NCI-H2196 treated with DMSO at 0.1 percent for 48 hours (cell line): ENCODE measurements around the gene BEND7.

Experiments
- DNase-seq: peaks from one replicate; lab custom pipeline; 2025; ENCODE audit not compliant: unreplicated experiment; lab: John Stamatoyannopoulos, UW

BEND7 gene

DNA sequence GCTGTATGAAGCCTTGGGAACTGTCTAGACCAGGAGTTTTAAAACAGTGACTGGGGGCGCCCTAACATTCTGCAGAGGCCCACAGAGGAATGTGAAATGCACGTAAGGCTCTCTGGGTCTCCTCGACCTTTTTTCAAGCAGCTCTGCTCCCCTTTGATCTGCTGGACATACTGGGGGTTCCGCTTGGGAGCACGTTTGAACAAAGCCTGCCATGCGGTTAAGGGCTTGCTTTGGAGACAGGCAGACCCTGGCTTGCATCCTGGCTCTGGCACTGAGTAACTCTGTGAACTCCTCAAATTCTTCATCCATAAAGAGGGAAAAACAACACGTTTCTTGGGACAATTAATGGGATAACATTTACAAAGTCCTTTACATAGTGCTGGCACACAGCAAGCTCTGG, 7.8 kb downstream of the BEND7 start:
- DNase-seq = no peak

DNA sequence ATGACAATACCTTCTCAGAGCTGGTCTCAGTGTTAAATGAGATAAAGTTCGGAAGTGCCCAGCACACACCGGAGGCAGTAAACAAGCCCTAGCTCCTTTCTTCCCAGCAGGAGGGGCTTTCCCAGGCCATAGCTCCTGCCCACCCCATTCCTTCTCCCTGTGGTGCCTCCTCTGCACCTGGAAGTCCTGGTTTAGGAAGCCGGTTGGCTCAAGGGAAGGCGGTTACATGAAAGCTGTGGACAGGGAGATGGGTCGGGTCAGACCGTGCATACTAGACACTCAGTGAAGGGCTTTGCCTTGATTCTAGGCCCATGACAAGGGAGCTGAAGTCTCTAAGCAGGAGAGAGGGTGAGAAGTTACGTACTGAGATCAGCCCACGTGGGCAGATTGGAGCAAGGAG, 8.6 kb downstream of the BEND7 start:
- no peak for DNase-seq

DNA sequence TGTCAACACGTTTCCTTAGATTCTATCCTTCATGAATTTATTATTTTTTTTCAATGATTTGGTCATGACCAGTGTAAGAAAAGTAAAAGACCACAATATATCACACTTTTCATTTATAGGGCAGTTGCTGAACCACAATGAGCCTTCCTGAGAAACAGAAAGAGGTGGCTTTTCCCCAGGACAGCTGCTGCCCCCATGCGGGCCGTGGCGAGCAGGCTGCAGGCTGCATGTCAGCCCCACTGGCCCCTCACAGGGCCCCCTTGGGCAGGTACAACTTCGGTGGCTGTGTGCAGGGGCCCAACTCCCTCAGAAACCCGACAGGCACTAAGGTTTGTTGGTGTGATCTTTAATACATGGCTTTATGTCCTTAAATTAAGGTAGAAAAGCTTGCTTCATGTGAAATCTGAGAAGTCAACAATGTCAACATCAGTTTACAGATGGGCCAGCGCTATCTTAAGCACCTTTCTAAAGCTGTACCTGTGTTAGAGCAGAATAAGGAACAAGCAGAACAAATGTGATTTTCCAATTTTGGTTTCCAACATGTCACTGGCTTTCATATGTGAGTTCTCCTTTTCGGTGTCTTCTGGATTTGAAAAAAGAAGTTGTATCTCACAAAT, 10.6 kb downstream of the BEND7 start:
- DNase-seq = no peak

DNA sequence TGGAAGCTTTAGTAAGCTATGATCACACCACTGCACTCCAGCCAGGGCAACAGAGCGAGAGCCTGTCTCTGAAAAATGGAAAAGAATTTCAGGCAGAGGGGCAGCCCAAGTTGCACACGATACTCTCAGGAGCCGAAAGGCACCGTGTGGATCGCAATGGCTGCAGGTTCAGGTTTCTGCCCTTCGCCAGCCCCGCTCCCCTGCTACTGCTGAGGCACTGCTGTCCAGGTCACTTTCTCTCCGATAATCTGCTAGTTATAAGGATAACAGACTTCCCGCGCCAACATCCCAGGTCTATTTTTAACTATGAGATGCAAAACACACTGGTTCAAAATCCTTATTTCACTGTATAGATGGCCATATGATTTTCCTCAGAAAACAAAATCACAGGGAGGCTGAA, 11.1 kb downstream of the BEND7 start:
- no peak for DNase-seq

DNA sequence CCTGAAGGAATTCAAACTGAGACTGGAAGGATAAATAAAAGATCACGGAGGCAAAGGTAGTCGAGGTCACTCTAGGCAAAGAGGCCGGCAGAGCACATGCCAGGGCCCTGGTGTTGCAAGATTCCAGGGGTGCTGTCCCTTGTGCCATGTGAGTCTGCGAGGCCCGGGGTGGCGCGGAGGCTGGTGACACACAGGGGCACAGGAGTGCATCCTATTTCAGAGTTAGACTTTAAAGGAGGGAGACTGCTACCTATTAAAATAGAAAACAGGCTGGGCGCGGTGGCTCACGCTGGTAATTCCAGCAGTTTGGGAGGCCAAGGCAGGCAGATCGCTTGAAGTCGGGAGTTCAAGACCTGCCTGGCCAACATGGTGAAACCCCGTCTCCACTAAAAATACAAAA, 12.6 kb downstream of the BEND7 start:
- DNase-seq = no peak

DNA sequence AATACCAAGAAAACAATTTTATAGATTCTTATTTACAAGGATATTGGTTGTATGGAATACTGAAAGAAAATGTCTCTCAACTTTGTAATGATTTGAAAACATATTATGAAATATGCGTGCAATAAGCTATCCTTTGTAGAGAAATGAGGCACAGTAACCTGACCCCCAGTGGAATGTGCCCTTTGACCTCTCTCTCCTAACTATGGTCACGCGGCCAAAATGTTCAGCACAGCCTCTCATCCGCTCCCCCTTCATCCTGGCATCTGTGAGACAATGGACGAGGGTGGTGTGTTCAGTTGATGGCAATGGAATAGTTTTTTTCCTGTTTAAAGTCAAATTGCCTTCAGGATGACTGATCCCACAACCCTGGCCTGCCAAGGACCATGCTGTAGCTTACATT, 13.3 kb downstream of the BEND7 start:
- no peak for DNase-seq

DNA sequence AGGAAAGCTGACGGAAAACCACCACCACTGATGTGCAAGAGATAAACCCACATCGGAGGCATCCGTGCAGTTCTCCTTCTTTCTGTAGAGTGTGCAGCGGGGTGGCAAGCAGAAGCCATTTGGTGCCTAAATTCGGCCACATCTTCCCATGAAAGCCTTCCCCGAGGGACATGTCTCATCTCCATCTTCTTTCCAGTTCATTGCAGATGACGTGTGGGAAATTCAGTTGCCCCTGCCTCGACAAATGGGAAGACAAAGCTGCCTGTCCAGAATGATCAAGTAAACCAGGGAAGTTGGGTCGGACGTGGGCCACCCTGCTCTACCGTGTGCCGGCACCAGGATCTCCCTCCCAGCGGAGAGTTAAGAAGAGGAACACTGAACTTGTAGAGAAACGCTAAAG, 14.5 kb downstream of the BEND7 start:
- no peak for DNase-seq

DNA sequence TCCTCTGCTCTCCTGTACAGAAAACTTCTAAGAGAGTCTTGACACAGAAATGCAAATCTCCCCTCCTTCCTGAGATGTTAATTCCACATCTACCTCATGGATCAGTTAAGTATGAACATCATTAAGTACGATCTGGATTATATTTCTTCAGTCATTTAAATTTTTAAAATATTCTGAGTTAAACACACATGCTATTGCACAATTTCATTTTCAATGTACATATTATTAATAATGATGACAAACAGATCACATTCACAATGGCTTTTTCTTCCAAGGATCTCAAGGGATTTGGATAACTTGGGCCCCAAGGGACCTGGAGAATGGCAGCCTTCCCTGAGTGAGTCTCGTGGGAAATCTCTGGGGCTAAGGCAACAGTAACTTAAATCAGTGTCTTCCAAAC, 16.2 kb downstream of the BEND7 start:
- DNase-seq = no peak

DNA sequence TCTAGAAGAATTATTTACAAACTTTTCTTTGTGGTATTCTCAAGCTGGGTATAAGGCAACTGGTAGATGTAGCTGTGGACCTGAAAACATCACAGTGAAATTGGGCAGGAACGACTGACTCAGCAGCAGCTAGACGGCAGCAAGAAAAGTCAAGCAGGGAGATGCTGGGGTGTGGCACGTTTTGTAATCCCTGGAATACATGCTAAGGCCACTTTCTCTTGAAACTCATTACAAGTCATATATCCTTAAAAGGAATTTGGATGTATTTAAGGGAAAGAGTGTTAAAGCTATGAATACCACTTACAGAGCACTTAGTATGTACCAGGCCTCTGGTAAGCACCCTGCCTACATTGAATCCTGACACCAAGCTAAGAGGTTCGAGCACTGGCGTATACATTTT, 17.4 kb downstream of the BEND7 start:
- DNase-seq = no peak

DNA sequence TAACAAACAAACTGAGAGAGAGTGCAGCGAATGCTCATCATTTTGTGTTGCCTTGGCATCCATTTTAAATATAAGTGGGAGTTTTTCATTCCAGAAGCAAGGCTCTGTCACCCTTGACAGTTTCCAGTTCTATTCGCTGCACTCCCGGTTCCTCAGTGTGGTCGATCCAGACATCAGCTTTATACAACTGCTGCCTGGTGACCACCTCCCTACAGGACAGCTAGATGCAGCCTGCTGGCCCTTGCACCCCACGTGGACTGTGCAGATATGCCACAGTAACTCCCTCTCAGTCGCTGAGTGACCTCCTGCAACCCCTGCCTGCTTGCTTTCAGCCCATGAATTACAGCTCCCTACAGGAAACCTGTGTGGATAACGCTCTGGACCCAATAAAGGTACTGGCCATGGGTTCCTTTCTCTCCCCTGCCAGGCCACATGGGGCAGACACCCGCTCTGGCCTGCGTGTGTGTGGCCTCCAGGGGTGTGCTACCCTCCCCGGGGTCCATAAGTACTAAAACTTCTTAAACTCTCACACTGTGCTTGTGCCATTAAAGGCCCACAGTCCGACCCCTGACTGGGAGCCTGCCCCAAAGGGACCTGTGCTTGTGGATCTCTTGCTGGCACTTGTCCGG, 23.6 kb downstream of the BEND7 start:
- DNase-seq = no peak

DNA sequence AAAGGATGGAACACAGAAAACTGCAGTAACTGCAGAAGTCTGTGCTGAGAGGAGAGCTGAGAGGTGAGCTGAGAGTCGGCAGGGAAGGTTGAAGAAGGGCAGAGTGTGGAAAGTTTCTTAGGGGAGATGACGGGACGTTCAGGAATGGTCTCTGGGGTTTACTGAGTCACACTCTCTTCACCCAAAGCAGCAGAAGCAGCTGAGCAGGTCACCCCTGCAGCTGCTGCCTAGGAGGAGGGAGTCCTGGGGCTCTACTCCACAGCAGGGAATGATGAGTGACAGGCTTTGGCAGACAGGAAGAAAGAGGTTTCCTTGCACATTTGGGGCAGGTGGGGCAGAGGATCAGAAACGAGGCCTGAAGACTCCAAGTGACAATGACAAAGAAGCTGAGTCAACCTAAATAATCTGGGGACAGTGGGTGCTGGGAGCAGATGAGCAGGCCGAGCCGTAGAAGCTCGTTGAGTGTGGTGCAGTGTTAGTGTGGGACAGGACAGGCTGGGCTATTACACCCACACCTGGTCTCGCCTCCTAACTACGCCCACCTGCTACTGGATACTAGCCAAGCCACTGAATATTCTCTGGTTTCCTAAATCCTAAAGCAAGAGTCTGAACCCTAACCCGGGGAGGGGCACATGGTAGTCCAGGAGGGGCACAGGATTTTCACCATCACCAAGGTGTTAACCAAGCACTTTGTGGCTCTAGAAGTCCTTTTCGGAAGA, 24.9 kb downstream of the BEND7 start:
- no peak for DNase-seq

DNA sequence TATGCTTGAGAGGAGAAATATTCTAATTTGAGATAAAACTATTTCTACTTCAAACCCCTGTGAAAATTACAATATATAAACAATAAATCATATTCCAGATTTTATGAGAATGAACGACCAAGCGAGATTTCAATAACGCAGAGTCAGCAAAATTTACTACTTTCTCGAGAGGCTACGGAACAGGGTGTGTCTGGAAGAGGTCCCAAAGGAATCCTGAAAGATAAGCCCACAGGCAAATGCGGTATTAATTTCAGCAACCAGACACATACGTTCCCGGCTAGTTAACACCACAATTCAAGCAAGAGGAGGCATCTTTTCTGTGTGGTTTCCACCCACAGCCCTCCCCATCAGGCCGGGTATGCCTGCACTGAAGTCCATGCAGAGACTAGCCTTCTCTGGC, 26.4 kb downstream of the BEND7 start:
- DNase-seq = no peak

DNA sequence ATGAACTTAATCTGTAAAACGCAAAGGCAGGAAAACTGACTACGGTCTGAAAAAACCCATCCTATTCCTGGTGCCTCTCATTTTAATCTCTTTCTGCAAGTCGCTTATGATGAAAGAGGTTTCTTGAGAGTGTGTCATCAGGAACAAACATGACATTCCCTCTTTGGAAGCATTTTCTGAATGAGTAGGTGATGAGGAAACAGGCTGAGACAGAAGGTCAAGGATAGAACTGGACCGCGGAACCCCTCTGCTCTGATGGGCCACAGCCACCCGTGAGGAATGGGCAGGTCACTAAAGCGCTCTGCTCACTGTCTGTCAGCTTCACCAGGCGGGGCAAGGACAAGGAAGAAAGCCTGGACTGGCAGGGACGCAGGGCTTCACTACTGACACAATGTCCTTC, 28.6 kb downstream of the BEND7 start:
- DNase-seq = no peak

DNA sequence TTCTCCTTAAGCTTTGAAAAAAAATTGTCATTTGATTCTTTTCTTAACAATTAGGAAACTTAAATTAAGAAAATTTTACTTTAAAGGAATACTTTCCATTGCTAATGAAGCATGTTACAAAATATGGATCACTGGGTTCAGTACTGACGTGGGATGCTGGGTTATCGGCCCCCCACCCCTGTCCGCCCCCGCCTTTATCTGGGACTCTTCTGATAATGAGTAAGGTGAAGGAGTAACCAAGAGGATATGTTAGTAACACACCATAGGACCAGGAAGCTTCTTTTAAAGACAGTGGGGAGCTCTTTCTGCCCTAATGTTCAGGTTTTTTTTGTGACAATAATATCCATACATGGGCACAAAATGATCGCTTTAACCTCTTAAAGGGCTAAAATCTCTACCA, 29.7 kb downstream of the BEND7 start:
- no peak for DNase-seq

DNA sequence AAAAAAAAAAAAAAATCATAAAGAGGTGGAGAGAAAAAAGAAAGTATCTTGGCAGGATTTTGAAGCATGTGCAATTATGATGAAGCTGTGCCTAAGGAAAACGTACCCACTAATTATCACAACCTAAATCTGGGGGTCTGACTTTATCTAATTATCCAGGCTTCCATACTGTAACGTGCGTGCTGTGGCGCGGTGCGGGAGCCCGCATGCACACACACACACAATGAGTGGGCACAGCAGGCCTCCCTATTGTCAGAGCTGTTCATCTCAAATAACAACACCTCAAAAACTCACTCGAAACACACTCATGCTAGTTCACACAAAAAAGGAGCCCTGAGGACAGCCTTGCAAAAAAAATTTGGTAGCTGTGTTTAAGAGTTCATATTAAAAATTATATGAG, 31.9 kb downstream of the BEND7 start:
- DNase-seq = no peak

DNA sequence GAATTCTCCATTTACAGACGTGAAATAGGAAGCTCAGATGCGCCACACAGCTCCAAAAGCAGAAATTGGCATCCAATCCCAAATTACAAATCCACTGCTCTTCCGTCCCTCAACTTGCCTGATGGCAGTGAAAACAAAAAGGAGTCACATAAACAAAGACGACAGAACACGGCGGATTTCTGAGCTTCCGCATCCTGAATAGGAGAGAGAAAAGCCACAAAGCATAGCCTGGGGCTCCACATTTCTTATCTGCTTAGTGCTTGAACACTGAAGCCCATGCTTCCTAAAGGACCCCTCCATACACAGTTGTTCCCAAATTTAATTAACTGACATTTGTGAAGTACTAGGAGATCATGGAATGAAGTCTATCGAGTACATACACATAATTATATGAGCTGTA, 32.6 kb downstream of the BEND7 start:
- DNase-seq = no peak

DNA sequence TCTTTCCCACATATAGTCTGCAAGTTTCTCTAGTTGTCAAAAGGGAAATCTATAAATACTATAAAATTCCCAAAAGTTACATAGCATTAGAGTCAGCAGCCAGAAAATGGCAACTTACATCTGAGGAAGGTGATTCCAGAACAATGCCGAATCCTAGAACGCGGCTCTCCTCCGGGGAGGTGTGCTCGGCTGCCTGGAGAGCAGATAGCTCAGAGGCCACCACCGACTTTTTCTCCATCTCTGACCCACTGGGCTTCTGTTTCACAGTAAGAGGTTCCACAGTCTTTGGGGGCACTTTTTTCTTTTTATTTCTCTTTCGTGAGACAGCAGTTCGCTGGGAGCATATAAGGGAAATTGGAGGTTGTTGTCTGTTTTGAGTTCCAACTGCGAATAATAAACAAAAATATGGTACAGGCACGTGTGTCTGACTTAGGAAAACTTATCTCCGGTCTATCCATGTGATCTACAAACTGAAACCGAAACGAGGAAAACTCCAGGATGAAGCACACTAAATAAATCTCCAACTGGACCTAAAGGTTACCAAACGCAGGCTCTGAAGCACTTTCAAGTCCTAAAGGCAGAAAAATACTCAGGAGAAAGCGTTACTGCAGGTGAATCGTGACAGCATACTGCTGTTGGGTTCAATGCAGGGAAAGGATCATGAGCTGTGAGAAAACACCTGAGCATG, 36.2 kb downstream of the BEND7 start:
- DNase-seq = no peak

DNA sequence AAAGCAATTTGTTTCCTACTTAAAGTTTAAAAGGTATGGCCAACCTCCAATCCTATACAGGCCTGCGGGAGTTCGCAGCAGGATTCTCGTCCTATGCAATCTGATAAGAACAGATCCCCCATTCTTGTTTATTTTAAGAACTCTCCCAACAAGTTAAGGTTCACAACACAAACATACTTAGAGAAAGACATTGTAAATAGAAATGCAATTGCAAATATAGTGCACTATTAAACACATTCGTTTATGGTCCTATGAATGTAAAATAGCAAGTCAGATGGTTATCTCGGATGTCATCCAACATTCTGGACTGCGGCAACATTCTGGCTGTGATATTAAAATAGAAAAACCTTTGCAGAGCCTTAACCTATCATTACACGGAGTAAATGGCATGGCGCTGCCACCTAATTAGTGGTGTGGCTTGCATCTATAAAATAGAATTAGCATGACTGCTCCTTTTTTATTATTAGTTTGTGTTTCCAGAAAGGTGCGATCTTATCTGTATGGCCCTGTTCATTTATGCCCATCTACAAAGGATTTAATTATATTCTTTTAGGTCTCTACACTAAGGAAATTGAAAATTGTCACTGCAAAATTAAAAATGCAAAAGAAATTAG, 37.0 kb downstream of the BEND7 start:
- DNase-seq = no peak

DNA sequence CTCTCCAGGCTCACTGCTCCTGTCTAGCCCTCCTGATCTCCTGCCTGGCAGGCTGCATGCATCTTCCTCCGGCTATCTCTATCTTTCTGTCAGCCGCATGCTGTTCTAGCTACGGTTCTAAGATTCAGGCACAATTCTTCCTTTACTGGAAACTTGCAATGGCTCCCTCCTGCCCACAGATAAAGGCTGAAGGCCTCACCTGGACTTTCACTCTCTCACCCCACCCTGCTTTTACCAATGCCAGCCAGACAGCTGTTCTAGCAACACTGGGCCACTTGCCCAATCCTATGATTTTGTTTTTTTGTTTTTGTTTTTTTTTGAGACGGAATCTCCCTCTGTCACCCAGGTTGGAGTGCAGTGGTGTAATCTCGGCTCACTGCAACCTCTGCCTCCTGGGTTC, 38.3 kb downstream of the BEND7 start:
- DNase-seq = no peak

DNA sequence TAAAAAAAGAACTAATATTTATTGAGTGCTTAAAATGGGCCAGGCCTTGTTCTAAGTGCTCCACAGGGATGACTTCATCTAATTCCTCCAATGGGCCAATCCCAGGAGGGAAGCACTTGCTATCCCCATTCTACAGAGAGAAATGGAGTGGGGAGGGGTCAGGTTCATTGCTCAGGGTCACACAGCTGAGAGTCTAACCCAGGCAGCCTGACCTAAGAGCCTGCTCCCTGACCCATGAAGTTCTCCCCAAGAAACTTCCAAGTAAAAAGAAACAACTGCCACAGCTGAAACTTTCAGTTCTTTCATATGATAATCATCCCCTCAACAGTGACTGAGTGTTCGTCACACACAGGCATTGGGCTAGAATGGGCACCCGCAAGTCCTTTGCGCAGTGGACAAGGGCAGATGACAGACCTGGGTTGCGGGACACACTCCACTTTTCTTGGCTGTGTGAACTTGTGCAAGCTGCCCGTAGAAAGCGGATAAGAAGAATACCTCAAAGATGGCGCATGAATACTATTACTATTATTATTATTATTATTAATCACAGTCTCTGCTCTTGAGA, 39.7 kb downstream of the BEND7 start:
- no peak for DNase-seq

DNA sequence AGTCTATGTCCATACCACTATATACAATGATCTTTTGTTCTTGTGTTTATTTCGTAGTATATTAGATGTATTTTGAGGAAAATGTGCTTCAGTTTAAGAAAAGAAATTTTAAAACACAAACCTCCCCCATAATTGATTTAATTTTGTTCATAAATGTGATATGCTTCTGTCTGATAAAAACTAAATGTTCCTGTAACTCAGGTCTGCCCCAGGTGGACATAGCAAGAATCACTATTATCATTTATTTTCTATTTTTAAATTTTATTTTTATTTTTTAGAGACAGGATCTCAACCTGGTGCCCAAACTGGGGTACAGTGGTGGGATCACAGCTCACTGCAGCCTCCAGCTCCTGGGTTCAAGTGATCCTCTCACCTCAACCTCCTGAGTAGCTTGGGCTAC, 43.2 kb downstream of the BEND7 start:
- no peak for DNase-seq
